Fibroblast of peridontal ligament (primary cell): Measurements from ENCODE around the gene CABS1.

Experiments used
- DNase-seq: peaks from one replicate; pipeline ENCODE4 v3.0.0-alpha.2; 2010; ENCODE audit errors: extremely low read depth

CABS1 gene

GRCh38 chr4:70334681-70335080, at the start of gene CABS1:
Gene CABS1, plus strand, starts transcription at chr4:70334981. Its CDS starts 59 bp downstream, at chr4:70335040.
- no peak for DNase-seq

- DNase-seq, result no peak
Measured at GRCh38 chr4:70288651-70289050, 46.1 kb upstream of the CABS1 start.

GRCh38 chr4:70291341-70291740, 43.4 kb upstream of the CABS1 start:
- no peak for DNase-seq

DNA sequence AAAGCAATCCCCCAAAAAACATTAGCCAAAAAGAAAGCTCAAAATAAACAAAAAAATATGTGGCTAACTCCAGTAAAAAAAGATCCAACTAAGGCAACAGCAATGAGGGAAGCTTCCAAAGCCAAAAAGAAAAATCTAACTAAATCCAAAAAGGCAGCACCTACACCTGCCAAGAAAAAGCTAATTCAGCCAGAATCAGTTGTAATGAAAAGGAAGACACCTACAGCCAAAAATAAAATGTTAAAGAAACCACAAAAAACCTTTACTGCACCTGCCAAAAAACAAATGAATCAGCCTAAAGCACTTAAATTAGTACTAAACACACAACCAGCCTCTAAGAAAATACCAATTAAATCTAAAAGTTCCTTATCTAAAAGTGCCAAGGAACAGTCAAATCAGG, 37.2 kb upstream of the CABS1 start:
- no peak for DNase-seq

GRCh38 chr4:70298051-70298450, 36.7 kb upstream of the CABS1 start:
- DNase-seq, result no peak

DNA sequence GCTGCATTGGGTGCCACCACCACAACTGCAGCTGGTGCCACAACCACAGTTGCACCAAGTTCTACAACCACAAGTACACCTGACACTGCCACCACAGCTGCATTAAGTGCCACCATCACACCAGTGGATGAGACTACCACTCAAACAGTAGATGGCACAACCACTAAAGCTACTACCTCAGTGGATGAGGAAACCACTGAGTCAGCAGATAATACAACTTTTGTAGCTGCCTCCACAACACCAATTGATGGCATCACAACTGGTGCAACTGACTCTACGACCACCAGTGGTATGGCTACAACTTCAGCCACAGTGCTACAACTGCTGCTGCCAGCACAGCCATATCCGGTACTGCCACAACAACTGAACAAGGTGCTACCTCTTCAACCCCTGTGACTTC, 35.1 kb upstream of the CABS1 start:
- DNase-seq, result no peak

DNA sequence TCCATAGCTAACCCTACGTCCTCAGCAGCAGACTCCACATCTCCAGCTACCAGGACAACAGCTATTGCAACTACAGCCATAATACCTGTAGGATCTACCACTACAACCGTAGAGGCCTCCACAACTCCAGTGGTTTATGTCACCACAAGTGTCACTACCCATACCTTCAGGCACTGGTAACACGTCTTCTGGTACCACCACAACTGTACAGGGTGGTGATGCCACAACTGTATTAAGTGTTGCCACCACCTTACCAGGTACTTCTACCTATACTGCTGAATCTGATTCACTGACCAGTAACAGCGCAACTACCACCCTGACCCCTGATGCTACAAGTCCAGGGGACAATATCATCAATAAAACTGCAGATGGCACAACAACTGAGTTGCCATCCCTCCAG, 34.6 kb upstream of the CABS1 start:
- no peak for DNase-seq

- no peak for DNase-seq
Measured at GRCh38 chr4:70303090-70303489, 31.7 kb upstream of the CABS1 start.

- DNase-seq, result no peak
Measured at GRCh38 chr4:70305601-70306000, 29.2 kb upstream of the CABS1 start.

GRCh38 chr4:70306076-70306475, 28.7 kb upstream of the CABS1 start:
- no peak for DNase-seq

DNA sequence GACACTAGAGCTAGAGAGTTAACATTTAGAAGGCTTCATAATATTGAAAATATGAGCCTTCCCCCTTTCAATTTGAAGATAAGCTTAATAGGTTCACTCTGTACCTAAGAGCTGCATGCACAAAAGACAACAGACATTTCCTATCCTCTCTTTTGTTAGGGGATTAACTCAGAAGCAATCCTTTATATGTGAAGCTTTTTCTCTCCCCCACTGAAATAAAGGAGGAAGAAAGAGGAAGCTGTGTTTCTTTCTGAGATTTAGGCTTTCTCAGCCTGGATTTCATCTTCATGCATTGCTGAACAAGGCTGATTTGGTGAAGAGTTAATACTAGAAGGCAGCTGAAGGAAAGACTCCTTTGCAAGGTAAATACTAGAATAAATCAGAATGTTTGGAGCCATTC, 21.0 kb upstream of the CABS1 start:
- DNase-seq, result no peak

DNA sequence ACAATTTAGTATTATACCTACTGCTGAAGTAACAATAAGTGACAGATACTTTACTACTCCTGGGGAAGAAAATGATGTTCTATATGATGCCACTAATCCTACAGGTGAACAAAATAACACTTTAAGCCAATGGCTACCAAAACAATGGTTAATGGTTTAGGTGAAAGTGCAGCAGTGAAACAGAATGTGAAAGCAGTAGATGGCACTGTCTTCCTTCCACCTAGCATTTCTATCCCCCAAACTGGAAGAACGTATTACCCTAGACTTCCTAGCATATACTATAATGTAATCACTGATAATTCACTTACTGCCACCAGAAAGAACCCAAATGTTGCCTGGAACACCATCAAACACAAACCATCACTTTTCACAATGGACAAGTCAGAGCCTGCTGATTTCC, 18.9 kb upstream of the CABS1 start:
- no peak for DNase-seq

- DNase-seq, result no peak
Measured at GRCh38 chr4:70326052-70326451, 8.7 kb upstream of the CABS1 start.

DNA sequence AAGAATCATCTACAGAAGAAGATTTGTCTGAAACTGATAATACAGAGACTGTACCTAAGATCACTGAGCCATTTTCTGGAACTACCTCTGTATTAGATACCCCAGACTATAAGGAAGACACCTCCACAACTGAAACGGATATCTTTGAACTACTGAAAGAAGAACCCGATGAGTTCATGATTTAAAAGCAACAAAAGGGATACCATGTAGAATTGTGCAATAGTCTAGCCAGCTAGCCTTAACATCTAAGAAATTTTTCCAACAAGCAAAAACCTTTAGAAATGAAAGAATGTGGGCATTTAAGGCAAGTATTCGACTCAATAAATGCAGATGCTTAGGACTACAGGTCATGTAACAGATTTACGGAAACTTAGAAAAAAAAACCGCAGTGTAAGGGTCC, 1.3 kb downstream of the CABS1 start:
- DNase-seq, result no peak

GRCh38 chr4:70337886-70338420, 3.2 kb downstream of the CABS1 start:
- DNase-seq, result no peak

GRCh38 chr4:70356185-70356584, 21.4 kb downstream of the CABS1 start:
- DNase-seq, result no peak

GRCh38 chr4:70359115-70359661, 24.4 kb downstream of the CABS1 start:
- DNase-seq, result no peak

DNA sequence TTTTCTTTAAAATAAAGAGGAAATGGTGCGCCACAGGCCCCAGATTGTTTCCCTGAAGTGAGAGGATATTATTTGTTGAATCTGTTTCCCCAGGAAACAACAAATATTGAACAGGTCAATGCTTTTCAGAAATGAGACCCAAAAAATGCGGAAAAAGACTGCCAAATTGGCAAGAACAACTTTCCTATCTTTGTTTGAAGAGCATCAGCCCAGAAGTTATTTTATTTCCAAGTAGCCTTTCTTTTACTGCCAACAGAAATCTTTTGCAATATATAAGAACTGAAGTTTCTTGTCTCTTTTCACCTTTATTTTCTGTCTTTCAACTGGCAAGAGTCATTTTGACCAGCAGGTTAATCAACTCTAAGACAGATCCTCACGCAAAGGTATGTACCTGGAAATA, 25.7 kb downstream of the CABS1 start, which contains the start of gene SMR3A:
Gene SMR3A, plus strand, starts transcription at position 301 of the 400 bp plus-strand sequence. CDS start 1,356 bp downstream, outside the sequence.
- no peak for DNase-seq

DNA sequence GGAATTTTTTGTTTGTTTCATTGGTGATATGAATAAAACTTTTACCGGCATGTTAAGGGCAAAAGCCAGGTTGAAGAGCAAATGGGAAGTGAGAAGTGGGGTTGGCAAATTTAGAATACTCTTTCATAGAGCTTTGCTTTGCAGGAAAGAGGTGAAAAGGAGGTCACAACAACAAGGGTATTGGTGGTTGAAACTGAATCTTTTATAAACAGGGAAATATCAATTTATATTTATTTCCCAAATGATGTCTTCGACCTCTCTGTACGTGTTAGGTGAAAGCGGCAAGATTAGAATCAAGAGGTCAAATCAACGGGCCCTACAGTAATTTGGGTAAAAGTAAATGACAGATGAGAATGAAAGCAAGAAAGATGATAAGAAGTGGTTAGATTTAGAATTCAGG, 29.2 kb downstream of the CABS1 start:
- no peak for DNase-seq

DNA sequence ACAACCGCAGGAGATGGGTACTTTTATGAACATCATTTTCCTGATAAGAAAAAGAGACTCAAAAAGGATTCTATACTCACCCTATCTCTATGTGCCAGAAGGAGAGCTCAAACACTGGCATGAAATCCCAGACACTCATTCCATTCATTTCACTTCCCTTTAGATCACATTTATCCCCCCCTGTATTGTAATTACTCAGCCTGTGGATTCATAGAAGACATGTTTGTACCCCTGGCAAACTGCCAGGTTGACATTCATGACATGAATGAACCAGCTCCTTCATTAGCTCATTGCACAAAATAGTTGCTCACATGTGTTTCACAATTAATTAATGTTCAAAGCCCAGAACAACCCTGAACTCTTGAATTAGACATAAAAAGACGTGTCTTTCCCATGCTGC, 30.7 kb downstream of the CABS1 start:
- DNase-seq, result no peak

GRCh38 chr4:70367813-70368212, 33.0 kb downstream of the CABS1 start:
- DNase-seq, result no peak

GRCh38 chr4:70371987-70372386, 37.2 kb downstream of the CABS1 start:
- no peak for DNase-seq

- no peak for DNase-seq
Measured at GRCh38 chr4:70372760-70373159, 38.0 kb downstream of the CABS1 start.

DNA sequence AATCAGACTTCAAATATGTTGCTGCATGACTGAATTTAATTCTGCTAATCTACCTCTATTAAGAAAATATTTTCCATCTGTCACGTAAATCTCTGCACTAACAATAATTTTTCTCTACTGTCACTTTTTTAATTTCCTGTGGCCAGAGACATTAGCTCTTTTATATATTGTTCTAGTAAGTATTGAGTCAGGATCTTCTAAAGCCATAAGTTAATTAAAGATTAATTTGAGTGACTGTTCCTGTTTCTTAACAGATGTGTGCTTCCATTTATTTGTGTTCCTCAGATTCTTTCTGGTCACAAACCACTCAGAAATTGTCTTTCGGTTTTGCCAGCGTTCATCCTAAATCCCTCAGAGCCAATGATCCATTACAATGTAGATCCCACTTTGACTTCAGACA, 45.8 kb downstream of the CABS1 start:
- DNase-seq, result no peak
